ENCODE data around the gene PLA2G4C.
"Not testable (repeated sequence)": the region's sequence is repeated elsewhere in the genome, so short reads cannot be mapped to it uniquely, and the experiment has no call there.

PLA2G4C gene

GRCh38 chr19:48113190-48113917, 2.7 kb upstream of the PLA2G4C start:
- DNase-seq (ENCODE audit: extremely low read depth in 1 of 2, low read depth in 1 of 2), result no peak

DNA sequence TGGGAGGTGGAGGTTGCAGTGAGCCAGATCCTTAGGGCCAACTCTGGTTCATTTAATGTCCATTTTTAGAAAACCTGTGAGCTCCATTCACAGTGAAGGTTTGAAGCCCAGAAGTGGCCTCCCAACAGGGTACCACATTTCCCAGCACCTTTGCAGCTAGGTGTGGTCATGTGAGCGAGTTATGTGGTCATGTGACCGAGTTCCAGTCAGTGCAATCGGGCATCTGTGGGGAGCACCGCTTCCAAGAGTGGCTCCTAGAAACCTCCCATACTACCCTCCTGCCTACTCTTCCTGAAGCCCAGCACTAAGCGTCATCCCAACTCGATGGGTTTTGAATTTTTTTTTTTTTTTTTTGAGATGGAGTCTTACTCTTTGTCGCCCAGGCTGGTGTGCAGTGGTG, 663 bp upstream of the PLA2G4C start:
- no peak for DNase-seq (ENCODE audit: extremely low read depth in 1 of 2, low read depth in 1 of 2)

- no peak for DNase-seq (ENCODE audit: extremely low read depth in 1 of 2, low read depth in 1 of 2)
These were observed 1.4 kb downstream of the PLA2G4C start for GRCh38 chr19:48108997-48109782.

DNA sequence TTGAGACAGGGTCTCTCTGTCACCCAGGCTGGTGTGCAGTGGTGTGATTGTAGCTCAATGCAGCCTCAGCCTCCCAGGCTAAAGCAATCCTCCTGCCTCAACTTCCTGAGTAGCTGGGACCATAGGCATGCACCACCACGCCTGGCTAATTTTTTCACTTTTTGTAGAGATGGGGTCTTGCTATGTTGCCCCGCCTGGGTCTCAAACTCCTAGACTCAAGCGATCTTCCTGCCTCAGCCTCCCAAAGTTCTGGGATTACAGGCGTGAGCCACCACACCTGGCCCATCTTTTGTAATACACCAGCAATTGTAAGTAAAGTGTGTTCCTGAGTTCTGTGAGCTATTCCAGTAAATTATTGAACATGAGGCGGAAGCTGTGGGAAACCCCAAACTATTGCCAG, 6.7 kb downstream of the PLA2G4C start:
- no peak for DNase-seq (ENCODE audit: extremely low read depth in 1 of 2, low read depth in 1 of 2)

- no peak for DNase-seq (ENCODE audit: extremely low read depth in 1 of 2, low read depth in 1 of 2)
These were observed 7.5 kb downstream of the PLA2G4C start for GRCh38 chr19:48102870-48103751.

DNA sequence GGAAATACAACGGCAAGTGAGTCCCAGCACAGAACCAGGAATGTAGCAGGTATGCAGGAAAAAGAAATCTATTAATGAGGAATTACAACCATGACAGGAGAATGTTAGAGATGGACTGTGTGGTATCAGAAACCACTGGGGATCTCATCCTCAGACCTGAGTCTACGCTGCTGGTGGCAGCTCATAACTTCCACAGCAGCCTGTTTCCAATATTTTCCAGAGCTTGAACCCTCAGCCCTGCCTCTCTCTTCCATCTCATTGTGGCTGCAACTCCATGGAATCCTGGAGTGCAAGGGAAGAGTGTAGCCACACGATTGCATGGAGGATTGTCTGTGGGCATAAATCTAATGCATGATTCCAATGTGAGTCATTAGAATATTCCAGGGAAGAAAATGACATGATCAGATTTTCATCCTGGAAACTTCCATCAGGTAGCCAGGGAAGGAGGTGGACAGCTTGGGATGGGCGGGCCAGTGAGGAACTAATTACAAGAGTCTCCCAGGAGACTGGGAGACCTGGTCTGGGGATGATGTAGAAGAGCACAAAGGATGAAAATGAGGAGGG, 14.9 kb downstream of the PLA2G4C start:
- no peak for DNase-seq (ENCODE audit: extremely low read depth in 1 of 2, low read depth in 1 of 2)

DNA sequence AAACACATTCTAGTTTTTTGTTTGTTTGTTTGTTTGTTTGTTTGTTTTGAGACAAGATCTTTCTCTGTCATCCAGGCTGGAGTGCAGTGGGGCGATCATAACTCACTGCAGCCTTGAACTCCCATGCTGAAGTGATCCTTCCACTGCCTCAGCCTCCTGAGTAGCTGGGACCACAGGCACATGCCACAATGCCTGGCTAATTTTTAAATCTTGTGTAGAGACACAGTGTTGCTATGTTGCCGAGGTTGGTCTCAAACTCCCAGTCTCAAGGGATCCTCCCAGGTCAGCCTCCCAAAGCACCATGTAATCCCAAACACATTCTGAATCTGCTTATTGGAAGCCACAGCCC, 15.8 kb downstream of the PLA2G4C start:
- DNase-seq (ENCODE audit: extremely low read depth in 1 of 2, low read depth in 1 of 2), result no peak

- DNase-seq (ENCODE audit: extremely low read depth in 1 of 2, low read depth in 1 of 2), result no peak
These were observed 16.3 kb downstream of the PLA2G4C start for GRCh38 chr19:48094129-48094854.

DNA sequence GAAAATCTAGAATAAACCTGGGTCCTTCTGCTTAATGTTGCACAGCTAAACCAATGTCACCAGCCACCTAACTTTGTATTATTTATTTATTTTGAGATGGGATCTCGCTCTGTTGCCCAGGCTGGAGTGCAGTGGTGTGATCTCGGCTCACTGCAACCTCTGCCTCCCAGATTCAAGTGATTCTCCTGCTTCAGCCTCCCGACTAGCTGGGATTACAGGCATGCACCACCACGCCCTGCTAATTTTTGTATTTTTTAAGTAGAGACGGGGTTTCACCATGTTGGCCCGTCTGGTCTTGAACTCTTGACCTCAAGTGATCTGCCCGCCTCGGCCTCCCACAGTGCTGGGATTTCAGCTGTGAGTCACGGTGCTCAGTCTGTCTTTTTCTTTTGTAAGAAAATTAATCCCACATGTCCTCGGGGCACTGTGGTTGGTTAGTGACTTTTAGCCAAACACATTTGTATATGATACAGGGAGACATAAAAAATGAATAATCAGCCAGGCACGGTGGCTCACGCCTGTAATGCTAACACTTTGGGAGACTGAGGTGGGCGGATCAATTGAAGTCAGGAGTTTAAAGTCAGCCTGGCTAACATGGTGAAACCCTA, 19.4 kb downstream of the PLA2G4C start:
- not testable (repeated sequence) for DNase-seq (ENCODE audit: extremely low read depth in 1 of 2, low read depth in 1 of 2)

GRCh38 chr19:48090281-48090802, 20.3 kb downstream of the PLA2G4C start:
- no peak for DNase-seq (ENCODE audit: extremely low read depth in 1 of 2, low read depth in 1 of 2)

GRCh38 chr19:48088991-48089390, 21.6 kb downstream of the PLA2G4C start:
- DNase-seq (ENCODE audit: extremely low read depth in 1 of 2, low read depth in 1 of 2), result not testable (repeated sequence)

- no peak for DNase-seq (ENCODE audit: extremely low read depth in 1 of 2, low read depth in 1 of 2)
These were observed 24.4 kb downstream of the PLA2G4C start for GRCh38 chr19:48085904-48086864.

- DNase-seq (ENCODE audit: extremely low read depth in 1 of 2, low read depth in 1 of 2), result no peak
These were observed 25.5 kb downstream of the PLA2G4C start for GRCh38 chr19:48085076-48085475.

GRCh38 chr19:48081106-48081505, 29.5 kb downstream of the PLA2G4C start:
- DNase-seq (ENCODE audit: extremely low read depth in 1 of 2, low read depth in 1 of 2), result no peak

GRCh38 chr19:48070177-48070769, 40.3 kb downstream of the PLA2G4C start:
- not testable (repeated sequence) for DNase-seq (ENCODE audit: extremely low read depth in 1 of 2, low read depth in 1 of 2)

DNA sequence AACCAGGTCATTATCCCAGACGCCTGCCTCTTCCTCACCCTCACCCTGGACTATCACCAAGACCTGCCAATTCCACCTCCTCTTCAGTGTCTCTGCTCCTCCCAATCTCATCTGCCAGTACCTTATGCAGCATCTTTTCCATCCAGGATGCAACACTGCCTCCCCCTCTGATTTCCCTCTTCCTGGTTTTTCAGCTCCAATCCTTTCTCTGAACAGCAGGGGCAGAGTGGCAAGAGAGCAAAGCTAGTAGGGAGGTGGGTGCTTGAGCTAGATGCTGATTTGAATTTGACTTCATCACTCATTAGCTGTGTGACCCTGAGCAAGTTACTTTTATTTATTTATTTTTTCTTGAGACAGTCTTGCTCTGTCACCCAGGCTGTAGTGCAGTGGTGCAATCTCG, 41.2 kb downstream of the PLA2G4C start:
- no peak for DNase-seq (ENCODE audit: extremely low read depth in 1 of 2, low read depth in 1 of 2)

DNA sequence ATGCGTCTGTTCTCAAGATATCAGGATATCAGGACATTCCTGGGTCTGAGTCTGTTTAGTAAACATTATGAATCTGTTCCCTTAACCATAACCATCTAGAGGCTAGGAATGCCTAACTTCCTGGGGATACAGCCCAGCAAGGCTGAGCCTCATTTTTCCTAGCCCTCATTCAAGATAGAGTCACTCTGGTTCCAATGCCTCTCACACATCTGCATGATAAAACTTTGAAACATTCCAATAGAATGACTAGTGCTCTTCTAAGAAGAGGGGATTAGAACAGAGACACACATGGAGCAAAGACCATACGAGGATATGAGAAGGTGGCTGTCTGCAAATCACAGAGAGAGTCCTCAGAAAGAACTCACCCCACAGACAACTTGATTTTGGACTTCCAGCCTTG, 46.1 kb downstream of the PLA2G4C start:
- DNase-seq (ENCODE audit: extremely low read depth in 1 of 2, low read depth in 1 of 2), result no peak

Measured in activated CD8-positive, alpha-beta memory T cell treated with anti-CD3 and anti-CD28 coated beads for 1 hour (primary cell).